ENCODE data around the gene UTY. TPM values are rescaled to one million over a fixed set of nuclear protein-coding genes. Genes with fewer than 3 reads are reported as not detected.

Gene UTY
- total and polyA plus RNA-seq, 2 donors: 9.4 TPM; not detected in 1

- no peak overlapping the region for H3K27ac ChIP-seq (ENCODE audit: low read depth in 1 of 2, low read length in 1 of 2)
These were observed 50.3 kb downstream of the UTY start for GRCh38 chrY:13429551-13429950.

GRCh38 chrY:13423281-13423732, 56.5 kb downstream of the UTY start:
- Histone ChIP-seq H3K4me3 (ENCODE audit: low read length in 2 of 2) (no peak overlapping the region), H3K27me3 (ENCODE audit: control insufficient read depth in 2 of 2, insufficient read depth in 1 of 2, low read length in 1 of 2) (no peaks in the 10 kb centered on the region), H3K9me3 (ENCODE audit: control insufficient read depth in 2 of 2, insufficient read depth in 1 of 2, low read length in 1 of 2) (no peaks in the 10 kb centered on the region), H3K4me1 (ENCODE audit: control insufficient read depth in 2 of 2, insufficient read depth in 2 of 2, low read length in 2 of 2) (no peaks in the 10 kb centered on the region), H3K36me3 (ENCODE audit: control insufficient read depth in 2 of 2, insufficient read depth in 2 of 2, low read length in 1 of 2) (no peaks in the 10 kb centered on the region), H3K27ac (ENCODE audit: low read depth in 1 of 2, low read length in 1 of 2) (no peak overlapping the region)
- DNase-seq (ENCODE audit: low read depth in 6 of 9, low spot score in 9 of 9): no peak
- 63% methylated on average over 5 of the region's 5 CpGs for WGBS

More at GRCh38 chrY:13429551-13429950, 50.3 kb downstream of the UTY start:
- Histone ChIP-seq H3K4me3 (ENCODE audit: low read length in 2 of 2) (no peak overlapping the region), H3K27me3 (ENCODE audit: control insufficient read depth in 2 of 2, insufficient read depth in 1 of 2, low read length in 1 of 2) (no peaks in the 10 kb centered on the region), H3K4me1 (ENCODE audit: control insufficient read depth in 2 of 2, insufficient read depth in 2 of 2, low read length in 2 of 2) (no peaks in the 10 kb centered on the region), H3K9me3 (ENCODE audit: control insufficient read depth in 2 of 2, insufficient read depth in 1 of 2, low read length in 1 of 2) (peaks cover 0 to 3% of the 10 kb centered on the region in 2 donors), H3K36me3 (ENCODE audit: control insufficient read depth in 2 of 2, insufficient read depth in 2 of 2, low read length in 1 of 2) (peaks cover 0 to 4% of the 10 kb centered on the region in 2 donors)
- WGBS: 98% methylated on average over 3 of the region's 3 CpGs
- DNase-seq (ENCODE audit: low read depth in 6 of 9, low spot score in 9 of 9): no peak

GRCh38 chrY:13416869-13417661, 62.8 kb downstream of the UTY start:
- Histone ChIP-seq H3K4me1 (ENCODE audit: control insufficient read depth in 2 of 2, insufficient read depth in 2 of 2, low read length in 2 of 2) (no peaks in the 10 kb centered on the region), H3K9me3 (ENCODE audit: control insufficient read depth in 2 of 2, insufficient read depth in 1 of 2, low read length in 1 of 2) (no peaks in the 10 kb centered on the region), H3K4me3 (ENCODE audit: low read length in 2 of 2) (no peak overlapping the region), H3K27ac (ENCODE audit: low read depth in 1 of 2, low read length in 1 of 2) (no peak overlapping the region), H3K36me3 (ENCODE audit: control insufficient read depth in 2 of 2, insufficient read depth in 2 of 2, low read length in 1 of 2) (peaks cover 0 to 11% of the 10 kb centered on the region in 2 donors), H3K27me3 (ENCODE audit: control insufficient read depth in 2 of 2, insufficient read depth in 1 of 2, low read length in 1 of 2) (no peaks in the 10 kb centered on the region)
- no peak for DNase-seq (ENCODE audit: low read depth in 6 of 9, low spot score in 9 of 9)
- 89% methylated on average over 6 of the region's 6 CpGs for WGBS

- no peak overlapping the region for H3K27ac ChIP-seq (ENCODE audit: low read depth in 1 of 2, low read length in 1 of 2)
- no peaks in the 10 kb centered on the region for H3K9me3 ChIP-seq (ENCODE audit: control insufficient read depth in 2 of 2, insufficient read depth in 1 of 2, low read length in 1 of 2)
- H3K4me3 ChIP-seq (ENCODE audit: low read length in 2 of 2): no peak overlapping the region
- H3K4me1 ChIP-seq (ENCODE audit: control insufficient read depth in 2 of 2, insufficient read depth in 2 of 2, low read length in 2 of 2): no peaks in the 10 kb centered on the region
- H3K27me3 ChIP-seq (ENCODE audit: control insufficient read depth in 2 of 2, insufficient read depth in 1 of 2, low read length in 1 of 2): no peaks in the 10 kb centered on the region
- DNase-seq (ENCODE audit: low read depth in 6 of 9, low spot score in 9 of 9): no peak
- H3K36me3 ChIP-seq (ENCODE audit: control insufficient read depth in 2 of 2, insufficient read depth in 2 of 2, low read length in 1 of 2): peaks cover 0 to 11% of the 10 kb centered on the region in 2 donors
These were observed 64.3 kb downstream of the UTY start for GRCh38 chrY:13415556-13415955.

GRCh38 chrY:13398876-13399275, 81.0 kb downstream of the UTY start:
- H3K9me3 ChIP-seq (ENCODE audit: control insufficient read depth in 2 of 2, insufficient read depth in 1 of 2, low read length in 1 of 2): no peaks in the 10 kb centered on the region
- no peak overlapping the region for H3K27ac ChIP-seq (ENCODE audit: low read depth in 1 of 2, low read length in 1 of 2)
- no peaks in the 10 kb centered on the region for H3K4me1 ChIP-seq (ENCODE audit: control insufficient read depth in 2 of 2, insufficient read depth in 2 of 2, low read length in 2 of 2)
- no peaks in the 10 kb centered on the region for H3K36me3 ChIP-seq (ENCODE audit: control insufficient read depth in 2 of 2, insufficient read depth in 2 of 2, low read length in 1 of 2)
- H3K4me3 ChIP-seq (ENCODE audit: low read length in 2 of 2): no peak overlapping the region
- 99% methylated on average over 2 of the region's 2 CpGs for WGBS
- no peaks in the 10 kb centered on the region for H3K27me3 ChIP-seq (ENCODE audit: control insufficient read depth in 2 of 2, insufficient read depth in 1 of 2, low read length in 1 of 2)
- DNase-seq (ENCODE audit: low read depth in 6 of 9, low spot score in 9 of 9): no peak

- 86% methylated on average over 7 of the region's 7 CpGs for WGBS
- no peaks in the 10 kb centered on the region for H3K9me3 ChIP-seq (ENCODE audit: control insufficient read depth in 2 of 2, insufficient read depth in 1 of 2, low read length in 1 of 2)
These were observed 98.6 kb downstream of the UTY start for GRCh38 chrY:13381110-13381683.

GRCh38 chrY:13370868-13371800, 108.7 kb downstream of the UTY start:
- Histone ChIP-seq H3K36me3 (ENCODE audit: control insufficient read depth in 2 of 2, insufficient read depth in 2 of 2, low read length in 1 of 2) (no peaks in the 10 kb centered on the region), H3K4me1 (ENCODE audit: control insufficient read depth in 2 of 2, insufficient read depth in 2 of 2, low read length in 2 of 2) (no peaks in the 10 kb centered on the region), H3K4me3 (ENCODE audit: low read length in 2 of 2) (no peak overlapping the region), H3K27ac (ENCODE audit: low read depth in 1 of 2, low read length in 1 of 2) (no peak overlapping the region), H3K9me3 (ENCODE audit: control insufficient read depth in 2 of 2, insufficient read depth in 1 of 2, low read length in 1 of 2) (no peaks in the 10 kb centered on the region), H3K27me3 (ENCODE audit: control insufficient read depth in 2 of 2, insufficient read depth in 1 of 2, low read length in 1 of 2) (no peaks in the 10 kb centered on the region)
- no peak for DNase-seq (ENCODE audit: low read depth in 6 of 9, low spot score in 9 of 9)
- WGBS: 85% methylated on average over 6 of the region's 6 CpGs

More at GRCh38 chrY:13381110-13381683, 98.6 kb downstream of the UTY start:
- Histone ChIP-seq H3K27me3 (ENCODE audit: control insufficient read depth in 2 of 2, insufficient read depth in 1 of 2, low read length in 1 of 2) (no peaks in the 10 kb centered on the region), H3K27ac (ENCODE audit: low read depth in 1 of 2, low read length in 1 of 2) (no peak overlapping the region), H3K4me1 (ENCODE audit: control insufficient read depth in 2 of 2, insufficient read depth in 2 of 2, low read length in 2 of 2) (no peaks in the 10 kb centered on the region), H3K4me3 (ENCODE audit: low read length in 2 of 2) (no peak overlapping the region), H3K36me3 (ENCODE audit: control insufficient read depth in 2 of 2, insufficient read depth in 2 of 2, low read length in 1 of 2) (no peaks in the 10 kb centered on the region)
- peak in 2 of 9 donors; percentile 0 to 1 for DNase-seq (ENCODE audit: low read depth in 6 of 9, low spot score in 9 of 9)

- DNase-seq (ENCODE audit: low read depth in 6 of 9, low spot score in 9 of 9): no peak
- Histone ChIP-seq H3K4me3 (ENCODE audit: low read length in 2 of 2) (no peak overlapping the region), H3K36me3 (ENCODE audit: control insufficient read depth in 2 of 2, insufficient read depth in 2 of 2, low read length in 1 of 2) (no peaks in the 10 kb centered on the region), H3K27me3 (ENCODE audit: control insufficient read depth in 2 of 2, insufficient read depth in 1 of 2, low read length in 1 of 2) (no peaks in the 10 kb centered on the region), H3K27ac (ENCODE audit: low read depth in 1 of 2, low read length in 1 of 2) (no peak overlapping the region), H3K4me1 (ENCODE audit: control insufficient read depth in 2 of 2, insufficient read depth in 2 of 2, low read length in 2 of 2) (no peaks in the 10 kb centered on the region), H3K9me3 (ENCODE audit: control insufficient read depth in 2 of 2, insufficient read depth in 1 of 2, low read length in 1 of 2) (no peaks in the 10 kb centered on the region)
These were observed 109.6 kb downstream of the UTY start for GRCh38 chrY:13370245-13370644.

GRCh38 chrY:13368513-13368845, 111.4 kb downstream of the UTY start:
- Histone ChIP-seq H3K9me3 (ENCODE audit: control insufficient read depth in 2 of 2, insufficient read depth in 1 of 2, low read length in 1 of 2) (no peaks in the 10 kb centered on the region), H3K27me3 (ENCODE audit: control insufficient read depth in 2 of 2, insufficient read depth in 1 of 2, low read length in 1 of 2) (no peaks in the 10 kb centered on the region), H3K36me3 (ENCODE audit: control insufficient read depth in 2 of 2, insufficient read depth in 2 of 2, low read length in 1 of 2) (no peaks in the 10 kb centered on the region), H3K4me3 (ENCODE audit: low read length in 2 of 2) (no peak overlapping the region), H3K27ac (ENCODE audit: low read depth in 1 of 2, low read length in 1 of 2) (no peak overlapping the region), H3K4me1 (ENCODE audit: control insufficient read depth in 2 of 2, insufficient read depth in 2 of 2, low read length in 2 of 2) (no peaks in the 10 kb centered on the region)
- WGBS: 98% methylated on average over 4 of the region's 4 CpGs
- no peak for DNase-seq (ENCODE audit: low read depth in 6 of 9, low spot score in 9 of 9)

Measured in thymus (tissue), 11 donors.